ENCODE results near the gene KRTAP4-8.
"Not testable (repeated sequence)": the region's sequence is repeated elsewhere in the genome, so short reads cannot be mapped to it uniquely, and the experiment has no call there.

The KRTAP4-8 gene

DNA sequence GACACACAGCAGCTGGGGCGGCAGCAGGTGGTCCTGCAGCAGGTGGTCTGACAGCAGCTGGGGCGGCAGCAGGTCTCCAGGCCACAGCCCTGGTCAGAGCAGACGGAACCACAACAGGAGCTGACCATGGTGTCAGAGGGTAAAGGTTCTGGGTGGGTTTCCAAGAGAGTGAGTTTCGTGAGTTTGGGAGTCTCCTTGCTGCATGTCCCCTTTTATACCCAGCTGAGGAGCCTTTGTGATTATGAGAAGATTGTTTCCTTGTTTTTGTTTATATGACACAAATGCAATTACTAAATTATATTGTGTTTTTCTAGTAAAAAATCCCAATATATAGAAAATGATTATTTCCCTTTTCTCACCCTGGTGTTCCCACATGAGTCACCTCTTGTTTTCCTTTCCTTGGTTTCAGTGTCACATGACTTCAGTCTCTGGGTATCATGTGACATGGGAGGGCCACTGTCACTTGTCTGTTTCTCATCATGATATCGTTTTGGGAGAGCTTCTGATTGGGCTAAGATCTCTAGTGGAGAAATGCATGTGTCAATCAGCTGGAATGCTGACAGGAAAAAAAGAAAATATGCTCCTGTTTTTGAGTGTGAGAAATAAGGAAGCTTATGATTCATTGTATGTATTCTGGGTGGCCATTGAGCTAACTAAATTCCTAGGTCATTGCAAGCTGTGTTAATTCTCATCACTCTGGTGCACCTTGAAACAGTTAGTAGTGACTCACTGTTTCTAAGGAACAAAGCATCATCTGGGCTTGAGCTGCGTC lies 42.6 kb upstream of the KRTAP4-8 start, which contains the start of gene KRTAP4-6:
Gene KRTAP4-6, minus strand, starts transcription at position 185 of the 772 bp plus-strand sequence. Its CDS starts 57 bp downstream, at position 128.
- H3K4me2 ChIP-seq (ENCODE audit: insufficient read depth, low read length): no peak within 1 kb of the TSS
- no peaks in the 10 kb centered on the region for H3K4me1 ChIP-seq (ENCODE audit: insufficient read depth, low read length)
- no peak within 1 kb of the TSS for H3K9ac ChIP-seq (ENCODE audit: low read depth, low read length)
- H3K27ac ChIP-seq (ENCODE audit: low read length): no peak within 1 kb of the TSS
- no peak within 1 kb of the TSS for H3K4me3 ChIP-seq (ENCODE audit: low read depth in 1 of 2, low read length in 2 of 2)
- TF ChIP-seq EZH2 (IDR thresholded peaks at IDR 0.05; ENCODE audit: borderline replicate concordance, low read depth, low read length, severe bottlenecking): no peak
- TF ChIP-seq, protein P1, sequence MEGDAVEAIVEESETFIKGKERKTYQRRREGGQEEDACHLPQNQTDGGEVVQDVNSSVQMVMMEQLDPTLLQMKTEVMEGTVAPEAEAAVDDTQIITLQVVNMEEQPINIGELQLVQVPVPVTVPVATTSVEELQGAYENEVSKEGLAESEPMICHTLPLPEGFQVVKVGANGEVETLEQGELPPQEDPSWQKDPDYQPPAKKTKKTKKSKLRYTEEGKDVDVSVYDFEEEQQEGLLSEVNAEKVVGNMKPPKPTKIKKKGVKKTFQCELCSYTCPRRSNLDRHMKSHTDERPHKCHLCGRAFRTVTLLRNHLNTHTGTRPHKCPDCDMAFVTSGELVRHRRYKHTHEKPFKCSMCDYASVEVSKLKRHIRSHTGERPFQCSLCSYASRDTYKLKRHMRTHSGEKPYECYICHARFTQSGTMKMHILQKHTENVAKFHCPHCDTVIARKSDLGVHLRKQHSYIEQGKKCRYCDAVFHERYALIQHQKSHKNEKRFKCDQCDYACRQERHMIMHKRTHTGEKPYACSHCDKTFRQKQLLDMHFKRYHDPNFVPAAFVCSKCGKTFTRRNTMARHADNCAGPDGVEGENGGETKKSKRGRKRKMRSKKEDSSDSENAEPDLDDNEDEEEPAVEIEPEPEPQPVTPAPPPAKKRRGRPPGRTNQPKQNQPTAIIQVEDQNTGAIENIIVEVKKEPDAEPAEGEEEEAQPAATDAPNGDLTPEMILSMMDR (IDR thresholded peaks at IDR 0.05; ENCODE audit: borderline replicate concordance, extremely low read depth, low read length, poor library complexity, severe bottlenecking): no peak
- no peaks in the 10 kb centered on the region for H3K27me3 ChIP-seq (ENCODE audit: insufficient read depth, low read length, poor library complexity)
- no peak within 1 kb of the TSS for H2AFZ ChIP-seq (ENCODE audit: low read depth, low read length)
- H4K20me1 ChIP-seq (ENCODE audit: insufficient read depth, low read length): no peaks in the 10 kb centered on the region
- DNase-seq: no peak
- H3K79me2 ChIP-seq (ENCODE audit: insufficient read depth, low read length): no peaks in the 10 kb centered on the region
- H3K9me3 ChIP-seq (ENCODE audit: insufficient read depth, low read length, severe bottlenecking): peaks cover 18% of the 10 kb centered on the region
- no peak for ATAC-seq (ENCODE audit: insufficient read depth, low read depth)
- H3K36me3 ChIP-seq (ENCODE audit: insufficient read depth, low read length): no peaks in the 10 kb centered on the region

DNA sequence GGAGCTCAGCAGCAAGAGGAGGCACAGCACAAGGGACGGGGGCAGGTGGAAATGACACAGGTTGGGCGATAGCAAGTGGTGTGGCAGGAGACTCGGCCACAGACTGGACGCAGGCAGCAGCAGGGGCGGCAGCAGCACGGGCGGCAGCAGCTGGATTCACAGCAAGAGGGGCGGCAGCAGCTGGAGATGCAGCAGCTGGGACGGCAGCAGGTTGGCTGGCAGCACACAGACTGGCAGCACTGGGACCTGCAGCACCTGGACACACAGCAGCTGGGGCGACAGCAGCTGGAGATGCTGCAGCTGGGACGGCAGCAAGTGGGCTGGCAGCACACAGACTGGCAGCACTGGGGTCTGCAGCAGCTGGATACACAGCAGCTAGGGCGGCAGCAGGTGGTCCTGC lies 41.9 kb upstream of the KRTAP4-8 start:
- not testable (repeated sequence) for H3K79me2 ChIP-seq (ENCODE audit: insufficient read depth, low read length); H3K27ac ChIP-seq (ENCODE audit: low read length); DNase-seq; H3K9ac ChIP-seq (ENCODE audit: low read depth, low read length); H3K4me3 ChIP-seq (ENCODE audit: low read depth in 1 of 2, low read length in 2 of 2); ATAC-seq (ENCODE audit: insufficient read depth, low read depth); H3K27me3 ChIP-seq (ENCODE audit: insufficient read depth, low read length, poor library complexity); H3K4me1 ChIP-seq (ENCODE audit: insufficient read depth, low read length); H3K4me2 ChIP-seq (ENCODE audit: insufficient read depth, low read length); H2AFZ ChIP-seq (ENCODE audit: low read depth, low read length); H4K20me1 ChIP-seq (ENCODE audit: insufficient read depth, low read length); H3K36me3 ChIP-seq (ENCODE audit: insufficient read depth, low read length)
- H3K9me3 ChIP-seq (ENCODE audit: insufficient read depth, low read length, severe bottlenecking): peaks cover 18% of the 10 kb centered on the region

DNA sequence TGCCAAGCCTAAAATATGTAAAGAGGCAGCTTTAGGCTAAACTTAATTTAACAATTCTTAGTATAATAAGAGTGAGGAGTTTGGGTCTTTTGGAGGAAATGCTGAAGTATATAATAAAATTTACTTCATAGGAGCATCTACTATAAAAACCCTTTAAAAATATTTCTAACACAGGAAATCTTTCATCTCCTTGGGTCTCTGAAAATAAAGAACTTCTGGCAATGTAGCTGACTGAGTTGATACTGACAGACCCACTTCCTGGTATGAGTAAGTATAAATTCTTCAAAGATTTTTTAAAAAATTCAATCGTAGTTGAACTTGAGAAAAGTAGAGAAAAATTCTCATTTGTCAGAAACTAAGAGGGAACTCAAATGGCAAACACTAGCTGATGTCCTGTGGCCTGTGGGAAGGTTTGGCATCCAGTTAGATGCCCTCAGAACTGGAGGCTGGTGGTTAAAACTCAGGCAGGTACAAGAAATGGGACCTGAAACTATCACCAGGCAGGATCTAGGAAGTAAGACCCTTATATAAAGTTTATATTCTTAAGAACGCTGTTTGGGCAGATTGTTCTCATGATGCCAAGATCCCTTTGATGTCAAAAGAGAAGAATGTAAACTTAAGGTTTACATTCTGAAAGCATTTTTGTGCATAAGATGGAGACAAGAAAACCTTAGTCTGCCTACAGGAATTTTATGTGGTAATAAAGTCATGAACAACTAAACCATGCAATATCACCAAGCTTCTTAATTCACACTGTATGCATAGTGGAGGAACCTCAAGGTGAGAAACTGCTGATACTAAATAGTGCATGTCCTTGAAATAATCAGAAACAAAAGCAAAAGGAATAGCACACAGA lies 36.2 kb upstream of the KRTAP4-8 start:
- TF ChIP-seq, protein P1 (IDR thresholded peaks at IDR 0.05; ENCODE audit: borderline replicate concordance, extremely low read depth, low read length, poor library complexity, severe bottlenecking): no peak
- no peak for TF ChIP-seq EZH2 (IDR thresholded peaks at IDR 0.05; ENCODE audit: borderline replicate concordance, low read depth, low read length, severe bottlenecking)
- no peak for DNase-seq
- no peaks in the 10 kb centered on the region for H3K79me2 ChIP-seq (ENCODE audit: insufficient read depth, low read length)
- H3K9ac ChIP-seq (ENCODE audit: low read depth, low read length): no peak overlapping the region
- H3K27ac ChIP-seq (ENCODE audit: low read length): no peak overlapping the region
- no peaks in the 10 kb centered on the region for H3K36me3 ChIP-seq (ENCODE audit: insufficient read depth, low read length)
- no peak overlapping the region for H3K4me2 ChIP-seq (ENCODE audit: insufficient read depth, low read length)
- peaks cover 6% of the 10 kb centered on the region for H3K27me3 ChIP-seq (ENCODE audit: insufficient read depth, low read length, poor library complexity)
- no peaks in the 10 kb centered on the region for H3K4me1 ChIP-seq (ENCODE audit: insufficient read depth, low read length)
- H4K20me1 ChIP-seq (ENCODE audit: insufficient read depth, low read length): no peaks in the 10 kb centered on the region
- no peak overlapping the region for H2AFZ ChIP-seq (ENCODE audit: low read depth, low read length)
- ATAC-seq (ENCODE audit: insufficient read depth, low read depth): no peak
- H3K9me3 ChIP-seq (ENCODE audit: insufficient read depth, low read length, severe bottlenecking): no peaks in the 10 kb centered on the region
- no peak overlapping the region for H3K4me3 ChIP-seq (ENCODE audit: low read depth in 1 of 2, low read length in 2 of 2)

DNA sequence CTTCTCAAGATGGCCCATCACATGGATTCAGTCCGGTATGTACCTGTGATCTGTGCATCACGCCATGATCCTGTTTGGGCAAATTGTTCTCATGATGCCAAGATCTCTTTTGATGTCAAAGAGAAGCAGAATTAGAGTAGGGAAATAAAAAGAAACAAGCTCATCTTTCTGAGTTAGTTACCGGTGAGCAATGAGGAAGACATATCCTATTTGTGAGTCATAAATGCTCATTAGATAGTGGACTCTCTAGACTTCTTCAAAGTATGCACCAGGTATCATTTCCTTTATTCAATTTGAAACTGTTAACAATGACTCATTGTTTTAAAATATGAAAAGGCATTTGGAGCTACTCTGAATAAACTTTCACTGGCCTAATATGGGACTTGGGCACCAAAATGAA lies 34.0 kb upstream of the KRTAP4-8 start:
- Histone ChIP-seq H2AFZ (ENCODE audit: low read depth, low read length) (no peak overlapping the region), H4K20me1 (ENCODE audit: insufficient read depth, low read length) (no peaks in the 10 kb centered on the region), H3K27ac (ENCODE audit: low read length) (no peak overlapping the region), H3K9me3 (ENCODE audit: insufficient read depth, low read length, severe bottlenecking) (no peaks in the 10 kb centered on the region), H3K79me2 (ENCODE audit: insufficient read depth, low read length) (no peaks in the 10 kb centered on the region), H3K4me1 (ENCODE audit: insufficient read depth, low read length) (no peaks in the 10 kb centered on the region), H3K9ac (ENCODE audit: low read depth, low read length) (no peak overlapping the region), H3K4me3 (ENCODE audit: low read depth in 1 of 2, low read length in 2 of 2) (no peak overlapping the region), H3K4me2 (ENCODE audit: insufficient read depth, low read length) (no peak overlapping the region), H3K27me3 (ENCODE audit: insufficient read depth, low read length, poor library complexity) (peaks cover 6% of the 10 kb centered on the region), H3K36me3 (ENCODE audit: insufficient read depth, low read length) (no peaks in the 10 kb centered on the region)
- no peak for DNase-seq
- ATAC-seq (ENCODE audit: insufficient read depth, low read depth): no peak
- TF ChIP-seq, protein P1 (IDR thresholded peaks at IDR 0.05; ENCODE audit: borderline replicate concordance, extremely low read depth, low read length, poor library complexity, severe bottlenecking): no peak
- no peak for TF ChIP-seq EZH2 (IDR thresholded peaks at IDR 0.05; ENCODE audit: borderline replicate concordance, low read depth, low read length, severe bottlenecking)
